Duodenal mucosa (tissue), 2 donors: Measurements from ENCODE around the gene TBC1D1.

Experiments
- H3K27ac ChIP-seq: one replicate; pipeline ENCODE4 v1.7.0; 2013; ENCODE audit warnings: low read depth, low read length
- H3K27me3 ChIP-seq, 2 donors: one replicate each; pipeline ENCODE4 v1.7.0; 2013; ENCODE audit warnings: low read length in 2 of 2, control low read depth in 1 of 2; ENCODE audit not compliant: insufficient read depth in 2 of 2, control insufficient read depth in 1 of 2
- H3K36me3 ChIP-seq, 2 donors: one replicate each; pipeline ENCODE4 v1.7.0; 2013; ENCODE audit warnings: low read length in 2 of 2, control low read depth in 1 of 2; ENCODE audit not compliant: insufficient read depth in 2 of 2, control insufficient read depth in 1 of 2
- H3K4me1 ChIP-seq, 2 donors: one replicate each; pipeline ENCODE4 v1.7.0; 2013; ENCODE audit warnings: low read length in 2 of 2, control low read depth in 1 of 2; ENCODE audit not compliant: insufficient read depth in 2 of 2, control insufficient read depth in 1 of 2
- H3K4me3 ChIP-seq, 2 donors: one replicate each; pipeline ENCODE4 v1.7.0; 2013; ENCODE audit warnings: low read length in 2 of 2, low read depth in 1 of 2
- H3K9ac ChIP-seq, 2 donors: one replicate each; pipeline ENCODE4 v1.7.0; 2013; ENCODE audit warnings: low read length in 2 of 2, low read depth in 1 of 2
- H3K9me3 ChIP-seq, 2 donors: one replicate each; pipeline ENCODE4 v1.7.0; 2013; ENCODE audit warnings: low read length in 2 of 2, control low read depth in 1 of 2; ENCODE audit not compliant: control insufficient read depth in 1 of 2

TBC1D1 gene

GRCh38 chr4:38149472-38149996, 258.6 kb downstream of the TBC1D1 start:
- Histone ChIP-seq H3K4me1 (peaks cover 10 to 18% of the 10 kb centered on the region in 2 donors), H3K9me3 (no peaks in the 10 kb centered on the region), H3K9ac (no peak overlapping the region), H3K27me3 (no peaks in the 10 kb centered on the region), H3K4me3 (no peak overlapping the region), H3K36me3 (no peaks in the 10 kb centered on the region), H3K27ac (no peak overlapping the region)

- Histone ChIP-seq H3K27me3 (no peaks in the 10 kb centered on the region), H3K27ac (no peak overlapping the region), H3K9ac (no peak overlapping the region)
Measured at GRCh38 chr4:38149997-38150671, 259.2 kb downstream of the TBC1D1 start.

GRCh38 chr4:38150766-38151165, 259.9 kb downstream of the TBC1D1 start:
- no peak overlapping the region for H3K9ac ChIP-seq
- no peaks in the 10 kb centered on the region for H3K27me3 ChIP-seq
- no peak overlapping the region for H3K4me3 ChIP-seq
- H3K4me1 ChIP-seq: peaks cover 18 to 26% of the 10 kb centered on the region in 2 donors
- H3K36me3 ChIP-seq: no peaks in the 10 kb centered on the region
- H3K9me3 ChIP-seq: no peaks in the 10 kb centered on the region
- no peak overlapping the region for H3K27ac ChIP-seq

More at GRCh38 chr4:38149997-38150671, 259.2 kb downstream of the TBC1D1 start:
- H3K9me3 ChIP-seq: no peaks in the 10 kb centered on the region
- no peak overlapping the region for H3K4me3 ChIP-seq
- no peaks in the 10 kb centered on the region for H3K36me3 ChIP-seq
- peaks cover 15 to 24% of the 10 kb centered on the region in 2 donors for H3K4me1 ChIP-seq

- Histone ChIP-seq H3K27me3 (no peaks in the 10 kb centered on the region), H3K9ac (no peak overlapping the region), H3K36me3 (no peaks in the 10 kb centered on the region), H3K27ac (no peak overlapping the region), H3K9me3 (no peaks in the 10 kb centered on the region), H3K4me1 (peaks cover 16 to 24% of the 10 kb centered on the region in 2 donors), H3K4me3 (no peak overlapping the region)
Measured at GRCh38 chr4:38151873-38152272, 261.0 kb downstream of the TBC1D1 start.

- no peaks in the 10 kb centered on the region for H3K9me3 ChIP-seq
- no peak overlapping the region for H3K9ac ChIP-seq
- no peak overlapping the region for H3K4me3 ChIP-seq
- peaks cover 21 to 29% of the 10 kb centered on the region in 2 donors for H3K4me1 ChIP-seq
- no peaks in the 10 kb centered on the region for H3K36me3 ChIP-seq
- H3K27me3 ChIP-seq: no peaks in the 10 kb centered on the region
- H3K27ac ChIP-seq: no peak overlapping the region
Measured at GRCh38 chr4:38152305-38152704, 261.4 kb downstream of the TBC1D1 start.

GRCh38 chr4:38152721-38153386, 262.0 kb downstream of the TBC1D1 start:
- Histone ChIP-seq H3K27ac (no peak overlapping the region), H3K27me3 (no peaks in the 10 kb centered on the region), H3K36me3 (no peaks in the 10 kb centered on the region), H3K9me3 (no peaks in the 10 kb centered on the region), H3K9ac (no peak overlapping the region), H3K4me3 (no peak overlapping the region), H3K4me1 (peaks cover 26 to 33% of the 10 kb centered on the region in 2 donors)

- no peak overlapping the region for H3K9ac ChIP-seq
- H3K27ac ChIP-seq: no peak overlapping the region
- H3K4me1 ChIP-seq: peaks cover 31 to 39% of the 10 kb centered on the region in 2 donors
- H3K27me3 ChIP-seq: no peaks in the 10 kb centered on the region
- no peaks in the 10 kb centered on the region for H3K9me3 ChIP-seq
- no peak overlapping the region for H3K4me3 ChIP-seq
- H3K36me3 ChIP-seq: no peaks in the 10 kb centered on the region
Measured at GRCh38 chr4:38153387-38153760, 262.5 kb downstream of the TBC1D1 start.

- Histone ChIP-seq H3K27ac (peak overlapping the region; percentile 77), H3K4me3 (no peak overlapping the region), H3K4me1 (peaks cover 33 to 43% of the 10 kb centered on the region in 2 donors), H3K27me3 (no peaks in the 10 kb centered on the region), H3K36me3 (no peaks in the 10 kb centered on the region), H3K9me3 (no peaks in the 10 kb centered on the region), H3K9ac (peak overlapping the region in 1 of 2 donors; percentile 40)
Measured at GRCh38 chr4:38154252-38154651, 263.4 kb downstream of the TBC1D1 start.

GRCh38 chr4:38154681-38155588, 264.1 kb downstream of the TBC1D1 start:
- no peaks in the 10 kb centered on the region for H3K36me3 ChIP-seq
- H3K4me3 ChIP-seq: peak overlapping the region; percentile 26 to 33
- H3K9ac ChIP-seq: peak overlapping the region; percentile 40 to 63
- peak overlapping the region; percentile 77 for H3K27ac ChIP-seq
- H3K9me3 ChIP-seq: no peaks in the 10 kb centered on the region
- no peaks in the 10 kb centered on the region for H3K27me3 ChIP-seq
- H3K4me1 ChIP-seq: peaks cover 33 to 43% of the 10 kb centered on the region in 2 donors
